HepG2 (cell line): Measurements from ENCODE around the gene DACT2. TPM values are rescaled to one million over a fixed set of nuclear protein-coding genes. Genes with fewer than 3 reads are reported as not detected.

Source experiments
- AHDC1 ChIP-seq: sonication (generic); formaldehyde crosslinking; IDR thresholded peaks from 2 replicates; pipeline ENCODE4 v1.5.1; 2020; ENCODE audit warnings: mild to moderate bottlenecking, missing genetic modification reagents, borderline replicate concordance
- KDM5A ChIP-seq: fragments of 200-600 bp; sonication (generic); IDR thresholded peaks from 2 replicates; pipeline ENCODE4 v1.7.0; 2018; ENCODE audit warnings: antibody characterized with exemption, mild to moderate bottlenecking, low read length, borderline replicate concordance
- SRSF1 ChIP-seq: fragments of 200-400 bp; formaldehyde crosslinking; optimal IDR thresholded peaks from 2 replicates; pipeline ENCODE3; 2017; ENCODE audit warnings: mild to moderate bottlenecking, low read depth, low read length, moderate library complexity
- U2AF1 ChIP-seq: fragments of 200-400 bp; formaldehyde crosslinking; optimal IDR thresholded peaks from 2 replicates; pipeline ENCODE3; 2017; ENCODE audit warnings: mild to moderate bottlenecking, low read depth, low read length
- YEATS4 ChIP-seq: sonication (generic); formaldehyde crosslinking; IDR thresholded peaks from 2 replicates; pipeline ENCODE4 v1.4.0; 2020; ENCODE audit warnings: missing genetic modification reagents, borderline replicate concordance
- ZNF180 ChIP-seq: sonication (generic); formaldehyde crosslinking; IDR thresholded peaks from 2 replicates; pipeline ENCODE4 v1.4.0; 2020; ENCODE audit warnings: low read depth, missing genetic modification reagents, borderline replicate concordance
- ZNF431 ChIP-seq: sonication (generic); formaldehyde crosslinking; IDR thresholded peaks from 2 replicates; pipeline ENCODE4 v1.9.0; 2022; ENCODE audit warnings: missing genetic modification reagents, low read depth, mild to moderate bottlenecking, borderline replicate concordance
- ZNF549 ChIP-seq: sonication (generic); formaldehyde crosslinking; IDR thresholded peaks from 2 replicates; pipeline ENCODE4 v1.5.0; 2020; ENCODE audit warnings: missing genetic modification reagents
- ZNF567 ChIP-seq: sonication (generic); formaldehyde crosslinking; IDR thresholded peaks from 2 replicates; pipeline ENCODE4 v1.8.1; 2023; ENCODE audit warnings: mild to moderate bottlenecking, missing genetic modification reagents, borderline replicate concordance
- ZNF652 ChIP-seq: IDR thresholded peaks from 2 replicates; pipeline ENCODE4 v1.6.1; 2016; ENCODE audit warnings: low read depth, borderline replicate concordance
- ZZZ3 ChIP-seq: sonication (generic); formaldehyde crosslinking; IDR thresholded peaks from 2 replicates; pipeline ENCODE4 v1.4.0; 2020; ENCODE audit warnings: missing genetic modification reagents, mild to moderate bottlenecking, borderline replicate concordance
- polyA plus RNA-seq, 8 experiments: library from polyadenylated mRNA; depleted of rRNA in 3 of 8; stranded (reverse) in 7 of 8; unstranded in 1 of 8; fragments of >200 nt; fragmentation: Illumina TruSeq in 4 of 8; extraction: Trizol in 4 of 8; gene quantifications; 2 replicates each; pipeline versions ENCODE4 v1.2.1 to v1.2.3, GENCODE V29; 2011 to 2016; ENCODE audit warnings: low read depth in 4 of 8, missing spikeins in 1 of 8, mixed read lengths in 1 of 8; ENCODE audit not compliant: insufficient read depth in 1 of 8
- total RNA-seq, 5 experiments: library from RNA; depleted of rRNA; stranded (reverse); fragments of >200 nt; fragmentation: Illumina TruSeq; extraction: Trizol; gene quantifications; 2 replicates each; pipeline ENCODE4 v1.2.3, GENCODE V29; 2016; ENCODE audit warnings: low read depth in 1 of 5
- TF ChIP-seq, protein P1 (sequence below): sonication (generic); formaldehyde crosslinking; IDR thresholded peaks from 2 replicates; pipeline ENCODE4 v1.5.1; 2020; ENCODE audit warnings: mild to moderate bottlenecking, moderate library complexity, missing genetic modification reagents
- TF ChIP-seq, protein P2 (sequence below): sonication (generic); formaldehyde crosslinking; IDR thresholded peaks from 2 replicates; pipeline ENCODE4 v1.8.1; 2023; ENCODE audit warnings: missing genetic modification reagents, inconsistent platforms, borderline replicate concordance
- TF ChIP-seq, protein P3 (sequence below): sonication (generic); formaldehyde crosslinking; IDR thresholded peaks from 2 replicates; pipeline ENCODE4 v1.5.1; 2020; ENCODE audit warnings: mild to moderate bottlenecking, missing genetic modification reagents, moderate library complexity

DACT2 gene
- total and polyA plus RNA-seq, 2 of the 13 experiments (the other 11 are each of a cell fraction or from before 2014, with no cell fraction given): 0.15 TPM; not detected in 1

- TF ChIP-seq, protein P1, sequence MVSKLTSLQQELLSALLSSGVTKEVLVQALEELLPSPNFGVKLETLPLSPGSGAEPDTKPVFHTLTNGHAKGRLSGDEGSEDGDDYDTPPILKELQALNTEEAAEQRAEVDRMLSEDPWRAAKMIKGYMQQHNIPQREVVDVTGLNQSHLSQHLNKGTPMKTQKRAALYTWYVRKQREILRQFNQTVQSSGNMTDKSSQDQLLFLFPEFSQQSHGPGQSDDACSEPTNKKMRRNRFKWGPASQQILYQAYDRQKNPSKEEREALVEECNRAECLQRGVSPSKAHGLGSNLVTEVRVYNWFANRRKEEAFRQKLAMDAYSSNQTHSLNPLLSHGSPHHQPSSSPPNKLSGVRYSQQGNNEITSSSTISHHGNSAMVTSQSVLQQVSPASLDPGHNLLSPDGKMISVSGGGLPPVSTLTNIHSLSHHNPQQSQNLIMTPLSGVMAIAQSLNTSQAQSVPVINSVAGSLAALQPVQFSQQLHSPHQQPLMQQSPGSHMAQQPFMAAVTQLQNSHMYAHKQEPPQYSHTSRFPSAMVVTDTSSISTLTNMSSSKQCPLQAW (CRISPR knock-in tag): peak; percentile 73
- TF ChIP-seq ZNF567 (no peak), AHDC1 (CRISPR knock-in tag) (peak; percentile 83; the same call in 1 of the 2 replicates), ZNF180 (no peak), KDM5A (no peak; the same call in 1 of the 2 replicates), U2AF1 (no peak), ZZZ3 (CRISPR knock-in tag) (no peak), ZNF431 (CRISPR knock-in tag) (0 out of 2 replicates have a peak, but pooled peaks have one; percentile 55), YEATS4 (CRISPR knock-in tag) (no peak), ZNF549 (CRISPR knock-in tag) (no peak), SRSF1 (no peak), ZNF652 (CRISPR knock-in tag) (no peak)
- TF ChIP-seq, protein P2, sequence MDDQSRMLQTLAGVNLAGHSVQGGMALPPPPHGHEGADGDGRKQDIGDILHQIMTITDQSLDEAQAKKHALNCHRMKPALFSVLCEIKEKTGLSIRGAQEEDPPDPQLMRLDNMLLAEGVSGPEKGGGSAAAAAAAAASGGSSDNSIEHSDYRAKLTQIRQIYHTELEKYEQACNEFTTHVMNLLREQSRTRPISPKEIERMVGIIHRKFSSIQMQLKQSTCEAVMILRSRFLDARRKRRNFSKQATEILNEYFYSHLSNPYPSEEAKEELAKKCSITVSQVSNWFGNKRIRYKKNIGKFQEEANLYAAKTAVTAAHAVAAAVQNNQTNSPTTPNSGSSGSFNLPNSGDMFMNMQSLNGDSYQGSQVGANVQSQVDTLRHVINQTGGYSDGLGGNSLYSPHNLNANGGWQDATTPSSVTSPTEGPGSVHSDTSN (CRISPR knock-in tag): no peak
- TF ChIP-seq, protein P3, sequence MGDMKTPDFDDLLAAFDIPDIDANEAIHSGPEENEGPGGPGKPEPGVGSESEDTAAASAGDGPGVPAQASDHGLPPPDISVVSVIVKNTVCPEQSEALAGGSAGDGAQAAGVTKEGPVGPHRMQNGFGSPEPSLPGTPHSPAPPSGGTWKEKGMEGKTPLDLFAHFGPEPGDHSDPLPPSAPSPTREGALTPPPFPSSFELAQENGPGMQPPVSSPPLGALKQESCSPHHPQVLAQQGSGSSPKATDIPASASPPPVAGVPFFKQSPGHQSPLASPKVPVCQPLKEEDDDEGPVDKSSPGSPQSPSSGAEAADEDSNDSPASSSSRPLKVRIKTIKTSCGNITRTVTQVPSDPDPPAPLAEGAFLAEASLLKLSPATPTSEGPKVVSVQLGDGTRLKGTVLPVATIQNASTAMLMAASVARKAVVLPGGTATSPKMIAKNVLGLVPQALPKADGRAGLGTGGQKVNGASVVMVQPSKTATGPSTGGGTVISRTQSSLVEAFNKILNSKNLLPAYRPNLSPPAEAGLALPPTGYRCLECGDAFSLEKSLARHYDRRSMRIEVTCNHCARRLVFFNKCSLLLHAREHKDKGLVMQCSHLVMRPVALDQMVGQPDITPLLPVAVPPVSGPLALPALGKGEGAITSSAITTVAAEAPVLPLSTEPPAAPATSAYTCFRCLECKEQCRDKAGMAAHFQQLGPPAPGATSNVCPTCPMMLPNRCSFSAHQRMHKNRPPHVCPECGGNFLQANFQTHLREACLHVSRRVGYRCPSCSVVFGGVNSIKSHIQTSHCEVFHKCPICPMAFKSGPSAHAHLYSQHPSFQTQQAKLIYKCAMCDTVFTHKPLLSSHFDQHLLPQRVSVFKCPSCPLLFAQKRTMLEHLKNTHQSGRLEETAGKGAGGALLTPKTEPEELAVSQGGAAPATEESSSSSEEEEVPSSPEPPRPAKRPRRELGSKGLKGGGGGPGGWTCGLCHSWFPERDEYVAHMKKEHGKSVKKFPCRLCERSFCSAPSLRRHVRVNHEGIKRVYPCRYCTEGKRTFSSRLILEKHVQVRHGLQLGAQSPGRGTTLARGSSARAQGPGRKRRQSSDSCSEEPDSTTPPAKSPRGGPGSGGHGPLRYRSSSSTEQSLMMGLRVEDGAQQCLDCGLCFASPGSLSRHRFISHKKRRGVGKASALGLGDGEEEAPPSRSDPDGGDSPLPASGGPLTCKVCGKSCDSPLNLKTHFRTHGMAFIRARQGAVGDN (CRISPR knock-in tag): no peak
These were observed 7.0 kb upstream of the DACT2 start (continued) for GRCh38 chr6:168326294-168327261.
